HG02763 (cell line): ENCODE data around the gene ATP8B3.

ENCODE experiments used
- ATAC-seq: cut with Tn5 transposase; IDR thresholded peaks from one replicate; pipeline ENCODE4 v1.9.1; 2021; ENCODE audit warnings: mild to moderate bottlenecking, moderate library complexity; ENCODE audit not compliant: unreplicated experiment

The ATP8B3 gene

DNA sequence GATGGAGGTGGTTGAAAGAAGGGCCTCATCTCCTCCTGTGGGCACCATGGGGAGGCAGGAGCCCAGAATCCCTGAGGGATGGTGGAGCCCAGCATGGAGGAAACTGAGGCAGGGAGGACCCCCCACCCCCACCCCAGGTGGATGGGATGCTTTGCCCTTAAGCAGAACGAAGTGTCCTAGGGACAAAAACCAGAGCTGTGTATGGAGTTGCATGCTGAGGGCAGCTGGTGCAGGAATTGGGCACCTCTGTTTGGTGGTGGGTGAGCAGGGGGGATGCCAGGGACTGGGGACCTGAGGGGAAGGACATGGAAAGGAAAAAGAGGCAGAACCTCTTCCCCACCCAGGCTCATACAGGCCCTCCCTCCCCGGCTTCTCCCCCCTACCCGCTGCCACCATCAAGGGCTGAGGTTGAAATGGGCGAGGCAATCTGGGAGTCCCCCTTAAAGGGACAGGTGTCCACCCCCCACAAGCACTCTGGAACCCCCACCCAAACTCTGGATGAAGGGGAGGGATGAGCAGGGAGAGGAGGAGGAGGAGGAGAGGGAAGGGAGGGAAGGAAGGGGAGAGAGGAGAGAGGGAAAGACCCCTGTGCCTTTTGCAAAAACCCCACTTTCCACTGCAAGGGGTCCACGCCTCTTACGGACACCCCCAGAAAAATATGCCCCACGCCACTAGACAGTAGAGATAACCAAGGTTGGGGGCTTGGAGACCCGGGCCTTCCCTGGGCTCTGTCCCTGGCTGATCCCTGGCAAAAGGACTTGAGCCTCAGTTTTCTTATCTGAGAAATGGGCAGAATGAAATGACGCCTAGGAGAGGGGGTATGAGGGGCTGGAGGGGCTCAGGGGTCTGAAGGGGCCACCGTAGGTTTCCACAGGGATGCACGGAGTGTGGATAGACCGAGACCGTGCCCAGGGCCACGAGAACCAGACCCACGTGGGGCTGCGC lies 52.8 kb downstream of the ATP8B3 start:
- ATAC-seq = no peak

DNA sequence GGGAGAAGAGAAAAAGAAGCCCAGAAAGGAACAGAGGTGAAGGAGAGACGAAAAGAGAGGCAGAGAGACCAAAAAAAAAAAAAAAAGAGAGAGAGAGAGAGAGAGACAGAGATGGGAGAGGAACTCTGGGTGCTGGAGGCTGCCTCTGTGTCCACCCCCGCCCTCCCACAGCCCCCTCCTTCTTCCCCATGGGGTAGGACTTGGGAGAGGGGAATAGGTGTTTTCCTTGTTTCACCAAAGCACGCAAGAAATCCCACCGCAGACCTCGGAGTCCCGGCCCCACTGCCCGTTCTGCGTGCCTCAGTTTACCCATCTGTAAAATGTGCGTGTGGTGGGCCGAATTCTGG lies 53.9 kb downstream of the ATP8B3 start:
- ATAC-seq = no peak

DNA sequence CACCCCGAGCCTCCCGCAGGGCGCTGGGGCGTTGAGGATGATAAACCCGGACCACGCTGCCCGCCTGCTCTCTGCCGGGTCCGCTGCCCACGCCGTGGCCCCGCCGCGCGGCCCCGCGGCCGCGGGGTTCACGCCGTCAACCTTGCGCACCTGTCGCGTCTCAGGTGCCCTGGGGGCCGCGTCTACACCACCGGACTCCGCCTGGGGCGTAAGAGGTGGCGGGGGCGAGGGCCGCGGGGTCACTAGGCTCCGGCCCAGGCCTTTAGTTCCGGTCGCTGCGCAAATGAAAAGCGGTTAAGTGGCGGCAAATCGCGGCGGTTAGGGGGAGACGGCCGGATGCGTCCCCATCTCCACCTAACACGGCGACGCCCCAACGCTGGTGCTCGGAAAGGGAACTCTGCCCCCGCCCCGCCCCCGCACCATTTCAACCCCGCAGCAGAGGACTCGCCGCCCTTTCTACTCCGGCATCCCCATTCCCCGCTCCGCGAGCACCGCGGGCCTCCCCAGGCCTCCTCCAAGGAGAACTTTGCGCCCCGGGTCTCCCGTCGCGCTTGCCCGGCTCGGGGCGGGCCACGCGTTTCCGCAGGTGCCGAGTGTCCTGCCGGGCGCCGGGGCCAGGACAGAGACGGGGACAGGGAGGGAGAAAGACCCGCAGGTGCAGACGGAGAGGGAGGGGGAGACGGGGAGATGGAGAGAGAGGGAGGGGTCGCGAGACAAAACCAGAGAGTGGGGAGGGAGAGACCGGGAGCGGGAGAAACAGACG lies 54.4 kb downstream of the ATP8B3 start:
- no peak for ATAC-seq

DNA sequence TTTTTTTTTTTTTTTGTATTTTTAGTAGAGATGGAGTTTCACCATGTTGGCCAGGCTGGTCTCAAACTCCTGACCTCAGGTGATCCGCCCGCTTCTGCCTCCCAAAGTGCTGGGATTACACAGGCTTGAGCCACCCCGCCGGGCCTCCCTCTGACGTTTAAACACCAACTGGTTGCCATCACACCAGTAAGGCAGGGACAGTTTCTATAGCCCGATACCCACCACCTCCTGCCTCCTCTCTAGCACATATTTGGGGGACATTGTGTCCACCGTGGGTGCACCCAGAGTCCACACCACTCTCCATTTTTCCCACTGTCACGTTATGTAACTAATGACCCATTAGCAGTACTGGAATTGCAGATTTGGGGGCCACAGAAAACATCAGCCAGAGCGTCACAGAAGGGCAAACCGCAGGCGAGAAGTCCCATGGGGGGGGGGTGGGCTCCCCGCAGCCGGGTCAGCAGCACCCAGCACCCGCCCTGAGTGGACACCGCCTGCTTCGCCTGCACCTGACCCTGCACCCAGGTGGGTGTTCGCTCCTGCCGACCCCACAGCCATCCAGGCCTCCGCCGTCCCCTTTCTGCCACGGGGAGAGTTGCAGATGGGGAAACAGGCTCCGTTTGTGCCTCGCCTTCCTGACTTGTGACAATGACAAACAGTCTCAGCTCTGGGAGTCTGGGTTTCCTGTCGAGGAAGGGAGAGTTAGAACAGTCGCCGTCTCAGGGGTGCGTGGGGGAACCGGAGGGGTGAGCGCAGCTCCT lies 55.2 kb downstream of the ATP8B3 start:
- no peak for ATAC-seq

DNA sequence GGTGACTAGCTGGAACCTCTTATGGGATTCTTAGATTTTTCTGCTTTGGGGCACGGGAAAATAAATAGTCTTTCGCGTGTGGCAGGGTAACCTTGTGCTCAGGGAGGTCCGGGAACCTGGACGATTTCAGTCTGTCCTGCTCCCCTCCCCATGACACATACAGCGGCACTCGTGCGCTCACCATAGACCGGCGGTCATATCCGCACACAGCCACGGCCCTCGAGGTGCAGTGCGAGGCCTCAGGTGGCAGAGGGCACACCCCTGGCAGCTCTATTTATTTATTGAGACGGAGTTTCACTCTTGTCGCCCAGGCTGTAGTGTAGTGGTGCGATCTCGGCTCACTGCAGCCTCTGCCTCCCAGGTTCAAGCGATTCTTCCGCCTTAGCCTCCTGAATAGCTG lies 55.8 kb downstream of the ATP8B3 start:
- ATAC-seq = no peak

DNA sequence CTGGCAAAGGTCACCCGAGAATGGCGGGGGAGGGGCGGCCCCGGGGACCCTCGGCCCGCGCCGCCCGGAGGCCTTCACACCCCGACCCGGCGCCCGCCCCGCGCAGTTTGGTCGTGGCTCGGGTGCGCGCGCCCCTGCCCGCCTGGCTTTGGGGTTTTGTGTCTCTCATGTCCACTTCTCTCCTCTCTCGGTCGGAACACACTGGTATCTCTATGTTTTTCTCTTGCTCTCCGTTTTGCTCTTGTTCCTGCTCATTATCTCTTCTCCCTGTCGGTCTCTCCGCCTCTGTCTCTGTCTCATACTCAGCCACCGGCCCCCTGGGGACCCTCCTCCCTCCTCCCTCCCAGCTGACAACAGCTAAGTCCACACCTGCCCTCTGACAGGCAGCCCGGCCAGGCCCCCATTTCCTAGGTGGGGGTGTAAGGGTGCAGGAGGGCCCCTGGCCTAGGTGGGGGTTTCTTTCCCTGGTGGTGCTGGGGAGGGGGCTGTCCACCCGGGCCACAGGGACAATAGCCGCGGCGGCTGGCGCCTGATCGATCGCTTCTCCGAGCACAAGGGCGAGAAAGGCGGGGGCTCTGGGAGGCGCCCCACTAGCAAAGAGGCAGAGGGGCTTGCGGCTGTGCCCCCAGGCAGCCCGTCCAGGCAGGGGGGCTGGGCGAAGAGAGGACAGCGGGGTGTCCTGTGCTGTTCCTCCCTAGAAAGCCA lies 56.5 kb downstream of the ATP8B3 start:
- no peak for ATAC-seq

DNA sequence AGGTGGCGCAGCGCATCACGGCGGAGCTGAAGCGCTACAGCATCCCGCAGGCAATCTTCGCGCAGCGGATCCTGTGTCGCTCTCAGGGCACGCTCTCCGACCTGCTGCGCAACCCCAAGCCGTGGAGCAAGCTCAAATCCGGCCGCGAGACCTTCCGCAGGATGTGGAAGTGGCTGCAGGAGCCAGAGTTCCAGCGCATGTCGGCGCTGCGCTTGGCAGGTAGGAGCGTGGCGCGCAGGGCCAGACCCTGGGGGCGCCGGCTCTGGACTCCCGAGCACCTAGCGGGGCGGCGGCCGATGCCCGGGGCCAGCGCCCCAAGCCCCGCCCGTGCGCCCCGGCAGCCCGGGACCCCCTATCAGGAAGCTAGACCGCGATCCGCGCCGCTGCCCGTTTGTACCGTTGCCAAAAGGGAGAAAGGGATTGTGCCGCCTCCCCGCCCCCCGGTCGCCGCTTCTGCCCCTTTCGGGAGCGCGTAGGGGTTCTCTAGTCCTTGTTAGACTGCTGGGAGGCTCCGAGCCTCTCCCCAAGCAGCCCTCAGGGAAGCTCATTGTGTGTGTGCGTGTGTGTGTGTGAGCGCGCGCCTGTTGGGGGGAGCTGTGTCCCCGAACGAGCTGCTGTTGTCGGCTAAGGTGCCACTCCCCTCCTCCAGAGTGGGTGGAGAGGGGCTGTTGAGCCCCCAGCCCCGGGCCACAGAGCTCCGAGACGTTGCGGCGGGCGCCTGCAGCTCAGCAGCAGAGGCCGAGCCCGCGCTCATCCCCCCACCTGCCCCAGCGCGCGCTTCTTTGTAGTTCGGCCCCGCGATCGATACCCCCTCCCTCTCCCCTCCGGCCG lies 57.2 kb downstream of the ATP8B3 start:
- ATAC-seq = no peak

DNA sequence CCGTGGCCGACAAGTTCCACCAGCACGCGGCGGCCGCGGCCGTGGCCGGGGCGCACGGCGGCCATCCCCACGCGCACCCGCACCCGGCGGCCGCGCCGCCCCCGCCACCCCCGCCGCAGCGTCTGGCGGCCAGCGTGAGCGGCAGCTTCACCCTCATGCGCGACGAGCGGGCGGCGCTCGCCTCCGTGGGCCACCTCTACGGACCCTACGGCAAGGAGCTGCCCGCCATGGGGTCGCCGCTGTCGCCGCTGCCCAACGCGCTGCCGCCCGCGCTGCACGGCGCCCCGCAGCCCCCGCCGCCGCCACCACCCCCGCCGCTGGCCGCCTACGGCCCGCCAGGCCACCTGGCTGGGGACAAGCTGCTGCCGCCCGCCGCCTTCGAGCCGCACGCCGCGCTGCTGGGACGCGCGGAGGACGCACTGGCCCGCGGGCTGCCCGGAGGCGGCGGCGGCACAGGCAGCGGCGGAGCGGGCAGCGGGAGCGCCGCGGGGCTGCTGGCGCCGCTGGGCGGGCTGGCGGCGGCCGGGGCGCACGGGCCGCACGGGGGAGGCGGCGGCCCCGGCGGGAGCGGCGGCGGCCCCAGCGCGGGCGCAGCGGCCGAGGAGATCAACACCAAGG lies 57.9 kb downstream of the ATP8B3 start:
- ATAC-seq = no peak

DNA sequence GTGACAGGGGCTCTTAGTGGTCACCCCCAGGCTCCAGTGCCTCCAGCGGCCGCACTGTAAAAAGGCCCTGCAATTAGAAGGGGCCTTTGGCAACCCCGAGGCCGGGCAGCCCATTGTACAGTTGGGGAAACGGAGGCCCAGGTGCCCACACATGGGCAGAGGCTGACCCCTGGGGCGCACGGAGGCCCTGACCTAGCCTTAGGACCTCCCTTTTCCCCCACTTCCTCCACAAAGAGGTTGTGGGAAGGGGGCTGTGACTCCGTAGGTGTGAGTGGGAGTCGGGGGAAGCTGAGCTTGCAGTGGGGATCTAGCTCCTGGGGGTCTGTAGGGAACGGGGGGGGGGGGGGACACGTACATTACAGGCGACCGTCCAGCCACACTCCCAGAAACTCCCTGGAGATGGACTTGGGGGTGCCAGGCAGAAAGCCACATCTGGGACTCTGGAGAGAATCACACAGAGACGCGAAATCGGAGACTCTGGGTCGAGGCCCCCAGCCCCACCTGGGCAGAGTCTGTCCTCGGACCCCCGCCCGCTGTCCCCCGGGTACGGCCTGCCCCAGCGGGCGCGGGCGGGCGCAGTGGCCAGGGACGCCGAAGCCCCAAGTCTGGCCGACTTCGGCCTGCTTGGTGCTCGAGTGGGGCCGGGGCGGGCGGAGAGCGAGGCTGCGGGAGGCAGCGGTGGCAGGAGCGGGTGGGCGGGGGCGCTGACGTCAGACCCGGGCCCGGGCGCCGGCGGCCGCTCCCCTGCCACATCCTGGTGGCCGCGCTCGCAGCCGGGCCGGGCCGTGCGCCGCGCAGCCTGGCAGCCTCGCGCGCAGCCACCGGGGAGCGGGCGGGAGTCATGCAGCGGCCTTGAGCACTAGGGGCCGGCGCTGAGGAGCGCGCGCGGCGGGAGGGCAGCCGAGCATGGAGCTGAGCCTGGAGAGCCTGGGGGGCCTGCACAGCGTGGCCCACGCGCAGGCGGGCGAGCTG lies 59.0 kb downstream of the ATP8B3 start, which contains the start of gene ONECUT3:
TSS of gene ONECUT3 (plus strand) at position 750 of the 972 bp plus-strand sequence. CDS start at position 907, 157 bp downstream.
- ATAC-seq = no peak

DNA sequence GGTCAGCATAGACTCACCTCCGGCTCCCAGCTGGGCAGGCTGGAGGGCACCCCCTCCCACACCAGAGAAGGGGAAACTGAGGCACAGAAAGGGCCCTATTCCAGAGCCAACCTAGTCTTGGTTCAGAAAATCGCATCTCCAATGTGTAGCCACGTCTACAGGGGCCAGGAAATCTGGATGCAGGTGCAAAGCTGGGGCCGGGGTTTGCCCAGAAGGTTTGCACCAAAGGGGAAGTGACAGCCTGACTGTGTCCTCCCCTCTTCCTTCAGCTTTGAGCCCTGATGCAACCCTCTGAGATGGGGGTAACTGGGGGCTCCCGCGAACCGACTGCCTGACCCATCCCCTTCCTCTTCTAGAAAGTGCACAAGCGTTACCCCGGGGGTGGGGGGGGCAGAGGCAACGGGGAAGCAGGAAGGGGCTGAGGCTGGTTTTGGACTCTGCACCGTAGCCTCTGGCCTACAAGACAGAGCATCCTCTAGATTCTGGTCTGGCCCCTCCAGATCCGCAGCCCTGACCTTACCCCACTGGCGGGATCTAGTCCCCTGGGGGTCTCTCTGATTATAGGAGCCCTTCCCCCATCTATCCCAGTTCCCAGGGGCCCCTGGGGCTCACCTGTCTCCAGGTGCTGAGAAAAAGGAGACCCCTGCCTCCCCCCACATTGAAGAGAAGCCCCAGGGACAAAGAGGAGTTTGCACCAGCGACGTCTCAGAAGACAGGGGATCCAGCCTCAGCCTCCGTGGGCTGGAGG lies 59.9 kb downstream of the ATP8B3 start:
- ATAC-seq = no peak

DNA sequence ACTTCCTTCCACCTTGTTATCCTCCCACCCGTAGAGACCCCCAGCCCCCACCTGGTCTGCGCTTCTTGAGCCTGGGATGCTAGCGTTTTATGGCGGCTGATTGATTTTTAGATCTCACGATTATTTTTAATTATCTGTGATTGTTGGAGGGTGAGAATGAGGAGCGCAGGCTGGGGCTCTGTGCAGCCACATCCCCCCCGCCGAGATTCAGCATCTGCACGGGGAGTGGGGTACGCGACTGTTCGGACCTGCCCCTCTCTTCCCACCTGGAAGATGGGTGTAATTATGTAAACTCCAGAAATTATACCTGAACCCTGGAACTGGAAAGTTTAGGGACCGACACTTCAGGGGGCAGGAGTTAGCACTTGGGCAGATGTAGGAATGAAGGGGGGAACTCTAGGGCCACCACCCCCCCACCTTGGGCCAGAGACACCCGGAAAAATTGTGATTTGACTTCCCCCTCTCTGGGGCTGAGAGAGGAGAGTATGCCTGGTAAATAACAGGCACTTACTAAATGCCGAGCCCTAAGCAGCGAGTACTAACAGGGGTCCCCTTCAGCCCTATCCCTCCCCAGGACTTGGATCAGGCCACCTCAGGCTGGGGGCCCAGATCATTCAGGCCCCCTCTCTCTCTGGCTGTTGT lies 60.6 kb downstream of the ATP8B3 start:
- ATAC-seq = no peak

DNA sequence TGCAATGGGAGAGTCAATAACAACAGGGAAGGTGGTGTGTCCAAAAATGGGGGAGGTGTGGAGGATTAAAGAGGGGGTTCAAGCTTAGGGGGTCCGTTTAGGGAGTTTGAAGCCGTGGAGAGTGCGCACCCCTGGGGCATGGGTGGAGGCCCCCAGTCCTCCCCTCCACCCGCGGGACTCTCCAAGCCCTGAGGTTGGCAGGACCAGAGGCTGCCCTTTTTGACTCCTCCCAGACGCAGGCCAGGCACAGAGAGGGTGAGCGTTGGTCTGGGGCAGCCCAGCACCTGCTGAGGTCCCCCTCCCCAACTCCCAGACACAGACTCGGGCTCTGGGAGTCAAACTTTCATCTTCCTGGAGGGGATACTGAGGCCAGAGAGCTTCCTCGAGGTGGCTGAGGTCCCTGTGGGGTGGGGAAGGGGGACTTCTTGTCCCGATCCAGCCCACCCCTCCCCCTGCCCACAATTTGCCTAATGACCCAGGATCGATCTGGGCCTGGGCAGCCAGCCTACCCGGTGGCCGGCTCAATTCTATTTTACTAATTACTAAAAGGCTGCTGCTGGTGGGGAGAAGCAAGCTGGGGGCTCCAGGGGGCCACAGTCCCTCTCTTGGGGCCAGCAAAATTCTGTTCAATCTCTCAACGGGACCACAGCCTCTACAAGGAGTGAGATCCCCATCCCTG lies 61.6 kb downstream of the ATP8B3 start:
- ATAC-seq = no peak

DNA sequence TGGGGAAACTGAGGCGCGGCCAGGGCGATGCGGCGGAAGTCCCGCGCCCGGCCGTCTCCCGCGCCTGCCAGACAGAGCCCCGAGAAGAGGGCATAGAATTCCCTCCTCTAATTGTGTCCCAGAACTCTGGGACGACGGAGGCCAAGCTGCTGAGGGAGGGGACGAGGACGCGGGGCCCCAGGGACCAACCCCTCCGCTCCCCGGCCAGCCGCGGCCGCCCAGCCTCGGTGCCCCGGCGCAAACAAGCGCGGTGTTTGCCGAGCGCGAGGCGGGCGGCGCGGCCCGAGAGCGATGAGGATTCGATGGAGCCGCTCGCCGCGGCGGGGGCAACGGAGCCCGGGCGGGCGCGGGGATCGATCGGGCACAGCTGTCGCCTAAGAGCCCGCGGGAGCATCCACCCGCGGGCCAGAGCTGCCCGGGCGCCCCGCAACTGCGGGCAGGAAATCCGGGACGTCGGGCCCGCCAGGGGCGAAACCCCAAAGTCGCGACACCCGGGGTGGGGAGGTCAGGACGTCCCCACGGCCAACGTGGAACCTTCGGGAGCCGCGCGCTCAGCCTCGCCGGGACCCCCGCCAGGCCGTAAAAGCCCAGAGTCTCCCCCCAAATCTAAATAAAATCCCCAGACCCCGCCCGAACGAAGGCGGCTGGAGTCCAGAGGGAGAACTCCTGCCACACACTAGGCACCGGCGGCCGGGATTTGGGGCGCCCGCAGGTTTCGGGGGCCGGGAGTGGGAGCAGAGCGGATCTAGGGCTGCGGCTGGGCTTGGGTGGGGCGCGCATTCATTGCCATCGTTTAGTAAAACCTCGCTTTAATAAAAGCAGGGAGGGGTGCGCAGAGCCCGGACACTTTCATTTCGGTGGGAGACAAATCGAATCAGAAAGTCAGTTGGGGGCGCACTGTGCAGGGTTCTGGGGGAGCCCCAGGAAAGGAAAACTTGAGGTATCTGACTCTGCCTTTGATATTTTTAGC lies 62.4 kb downstream of the ATP8B3 start:
- ATAC-seq = no peak

DNA sequence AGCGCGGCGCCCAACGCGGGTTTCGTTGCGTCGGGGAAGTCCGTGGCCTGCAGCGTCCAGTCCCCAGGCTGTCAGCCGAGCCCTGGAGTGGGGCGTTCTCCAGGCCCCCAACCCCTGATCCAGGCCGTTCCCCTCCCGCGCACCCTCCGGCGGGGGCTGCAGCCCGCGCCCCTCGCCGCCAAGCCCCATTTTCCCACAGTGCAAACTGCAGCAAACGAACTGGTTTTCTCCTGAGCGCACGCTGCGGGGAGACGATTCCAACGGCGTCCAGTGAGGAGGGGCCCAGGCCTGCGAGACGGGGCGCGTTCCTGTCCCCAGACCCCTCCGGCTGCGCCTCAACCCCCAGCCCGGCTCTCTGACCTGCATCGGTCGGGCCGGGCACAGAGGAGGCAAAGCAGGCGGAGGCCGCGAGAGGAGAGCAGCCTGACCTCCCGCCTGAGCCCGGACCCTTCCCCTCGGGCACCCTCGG lies 63.2 kb downstream of the ATP8B3 start:
- no peak for ATAC-seq
